Epithelial cell of proximal tubule (primary cell): Measurements from ENCODE around the gene TMEM145. TPM values are rescaled to one million over a fixed set of nuclear protein-coding genes. Genes with fewer than 3 reads are reported as not detected.

Source experiments
- DNase-seq: peaks from one replicate; pipeline ENCODE4 v3.0.0-alpha.2; 2011; ENCODE audit warnings: low read depth
- H3K4me3 ChIP-seq: 2 replicates; pipeline ENCODE4 v1.5.1; 2011; ENCODE audit warnings: low read depth, mild to moderate bottlenecking, low read length
- CTCF ChIP-seq: conservative IDR thresholded peaks from 2 replicates; pipeline ENCODE4 v1.5.1; 2012; ENCODE audit warnings: low read depth, mild to moderate bottlenecking, low read length
- total RNA-seq: library from RNA; depleted of rRNA; stranded (reverse); fragments of >200 nt; gene quantifications from 2 replicates; pipeline ENCODE4 v1.2.3, GENCODE V29; 2015

TMEM145 gene
- total RNA-seq, 1 donor from 2014 or later: 0.63 TPM

- TF ChIP-seq CTCF: no peak
- no peak for DNase-seq
- H3K4me3 ChIP-seq: no peak overlapping the region
Measured at GRCh38 chr19:42362342-42362741, 49.2 kb downstream of the TMEM145 start.

GRCh38 chr19:42362891-42363440 lies 49.9 kb downstream of the TMEM145 start:
- no peak for DNase-seq
- H3K4me3 ChIP-seq: no peak overlapping the region
- no peak for TF ChIP-seq CTCF

GRCh38 chr19:42363614-42364346 lies 50.7 kb downstream of the TMEM145 start:
- DNase-seq: no peak
- H3K4me3 ChIP-seq: no peak overlapping the region
- no peak for TF ChIP-seq CTCF

GRCh38 chr19:42366673-42367072 lies 53.6 kb downstream of the TMEM145 start:
- no peak for DNase-seq
- no peak overlapping the region for H3K4me3 ChIP-seq
- no peak for TF ChIP-seq CTCF

GRCh38 chr19:42367929-42368328 lies 54.8 kb downstream of the TMEM145 start:
- no peak overlapping the region for H3K4me3 ChIP-seq
- no peak for TF ChIP-seq CTCF
- DNase-seq: no peak

GRCh38 chr19:42368360-42368759 lies 55.3 kb downstream of the TMEM145 start:
- no peak overlapping the region for H3K4me3 ChIP-seq
- no peak for DNase-seq
- TF ChIP-seq CTCF: no peak

- TF ChIP-seq CTCF: no peak
- no peak for DNase-seq
- H3K4me3 ChIP-seq: no peak overlapping the region
Measured at GRCh38 chr19:42368765-42369164, 55.7 kb downstream of the TMEM145 start.
